ENCODE results near the gene SLC6A18.

The SLC6A18 gene

GRCh38 chr5:1239505-1240251 lies 14.5 kb downstream of the SLC6A18 start:
- no peak for DNase-seq

GRCh38 chr5:1240496-1241260 lies 15.5 kb downstream of the SLC6A18 start:
- no peak for DNase-seq

DNA sequence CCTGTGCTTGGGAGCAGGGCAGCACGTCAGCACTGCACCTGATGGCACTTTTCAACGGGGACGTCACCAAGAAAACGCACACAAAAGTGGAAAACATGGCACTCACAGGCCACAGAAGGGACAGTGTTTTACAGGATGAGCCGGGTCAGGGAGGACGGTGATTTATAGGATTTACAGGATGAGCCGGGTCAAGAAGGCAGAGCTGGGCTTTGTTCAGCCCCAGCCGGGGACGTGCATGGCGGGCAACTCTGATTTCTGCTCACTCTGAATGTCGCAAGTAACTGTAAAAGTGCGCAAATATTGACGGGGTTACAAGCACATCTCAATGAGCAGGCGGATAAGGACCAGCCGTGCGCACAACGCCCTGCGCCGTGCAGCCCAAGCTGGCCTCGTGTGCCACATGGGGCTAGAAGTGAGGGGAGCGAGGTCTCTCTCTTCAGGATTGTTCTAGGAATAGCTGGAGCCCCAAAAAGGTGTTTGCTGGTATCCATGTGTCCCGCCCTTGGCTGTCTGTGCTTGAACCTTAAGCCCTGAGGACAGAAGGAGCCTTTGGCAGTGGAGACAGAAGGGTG lies 16.4 kb downstream of the SLC6A18 start:
- no peak for DNase-seq

DNA sequence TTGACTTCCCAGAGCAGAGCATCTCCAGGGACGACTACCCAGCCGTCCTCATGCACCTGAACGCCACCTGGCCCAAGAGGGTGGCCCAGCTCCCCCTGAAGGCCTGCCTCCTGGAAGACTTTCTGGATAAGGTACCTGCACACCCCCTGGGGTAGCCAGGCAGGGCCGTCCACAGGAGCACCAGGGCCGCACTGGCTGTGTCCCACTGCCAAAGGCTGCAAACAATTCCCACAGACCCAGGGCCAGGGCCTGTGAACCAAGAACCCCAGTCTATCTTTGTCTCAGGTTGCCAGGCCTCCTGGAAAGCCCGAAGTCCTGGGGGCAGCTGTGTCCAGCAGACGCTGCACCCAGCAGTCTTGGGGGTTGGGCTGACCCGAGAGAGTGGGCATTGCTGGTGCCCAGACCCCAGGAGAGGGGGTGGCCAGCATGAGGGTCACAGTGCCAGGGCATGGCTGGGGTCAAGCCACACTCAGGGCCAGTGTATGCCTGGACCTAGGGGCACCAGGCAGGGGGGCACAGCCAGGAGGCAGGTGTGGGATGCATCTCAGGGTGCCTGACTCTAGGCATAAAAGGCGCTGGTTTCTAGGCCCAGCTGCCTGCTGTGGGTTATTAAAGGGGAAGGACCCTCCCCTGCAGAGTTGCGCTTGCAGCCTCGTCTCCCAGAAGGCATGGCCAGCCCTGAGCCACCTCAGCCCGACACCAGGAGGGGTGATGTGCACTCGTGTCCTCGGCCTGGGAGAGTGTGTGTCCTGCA lies 17.7 kb downstream of the SLC6A18 start:
- DNase-seq, result no peak

GRCh38 chr5:1243487-1244130 lies 18.4 kb downstream of the SLC6A18 start:
- DNase-seq, result no peak

- no peak for DNase-seq
Observed at GRCh38 chr5:1244255-1244654, 19.1 kb downstream of the SLC6A18 start.

DNA sequence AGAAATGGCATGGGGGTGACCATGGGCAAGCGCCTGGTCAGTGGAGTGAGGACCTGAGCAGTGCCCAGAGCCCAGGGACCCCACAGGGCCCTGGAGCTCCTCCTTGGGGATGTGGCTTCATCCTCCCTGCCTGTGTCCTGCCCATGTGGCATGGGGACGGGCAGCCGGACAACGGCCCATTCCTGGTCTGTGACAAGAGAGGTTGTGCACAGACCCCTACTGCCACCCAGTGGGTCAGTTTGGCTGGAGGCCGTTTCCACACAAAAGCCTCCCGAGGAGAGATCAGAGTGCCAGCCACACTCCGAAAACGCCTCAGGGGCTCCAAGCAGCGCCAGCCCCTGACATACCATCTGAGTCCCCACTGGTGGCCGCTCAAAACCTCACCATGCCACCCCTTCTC lies 19.8 kb downstream of the SLC6A18 start:
- DNase-seq, result no peak

- DNase-seq, result no peak
Observed at GRCh38 chr5:1245905-1246576, 20.9 kb downstream of the SLC6A18 start.

DNA sequence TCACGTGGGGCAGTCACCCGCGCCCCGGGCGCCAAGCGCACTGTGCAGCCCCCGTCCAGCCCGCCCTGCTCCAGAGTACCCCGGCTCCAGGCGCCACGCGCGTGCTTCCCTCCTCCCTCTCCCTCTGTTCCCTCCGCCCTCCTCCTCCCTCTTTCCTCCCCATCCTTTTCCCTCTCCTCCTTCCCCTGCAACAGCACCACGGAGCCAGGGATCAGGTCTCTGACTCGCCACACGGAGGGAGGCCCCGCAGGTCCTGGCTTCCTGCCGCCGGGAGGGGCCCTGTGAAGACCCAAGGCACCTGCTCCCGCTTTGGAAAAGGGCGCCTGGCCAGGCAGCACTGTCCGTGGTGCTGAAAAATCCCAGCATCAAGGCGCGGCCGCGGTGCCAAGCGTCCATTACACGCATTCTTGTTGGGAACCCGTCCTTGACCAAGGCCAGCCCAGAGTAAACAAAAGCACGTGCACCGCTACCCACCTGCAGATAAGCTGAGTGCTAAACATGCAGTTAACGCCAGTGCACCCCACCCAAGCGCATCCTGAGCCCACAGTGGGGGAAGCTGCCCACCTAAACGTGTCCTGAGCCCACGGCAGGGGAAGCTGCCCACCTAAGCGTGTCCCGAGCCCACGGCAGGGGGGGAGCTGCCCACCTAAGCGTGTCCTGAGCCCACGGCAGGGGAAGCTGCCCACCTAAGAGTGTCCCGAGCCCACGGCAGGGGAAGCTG lies 21.7 kb downstream of the SLC6A18 start:
- no peak for DNase-seq

GRCh38 chr5:1247811-1248210 lies 22.6 kb downstream of the SLC6A18 start:
- DNase-seq, result no peak

DNA sequence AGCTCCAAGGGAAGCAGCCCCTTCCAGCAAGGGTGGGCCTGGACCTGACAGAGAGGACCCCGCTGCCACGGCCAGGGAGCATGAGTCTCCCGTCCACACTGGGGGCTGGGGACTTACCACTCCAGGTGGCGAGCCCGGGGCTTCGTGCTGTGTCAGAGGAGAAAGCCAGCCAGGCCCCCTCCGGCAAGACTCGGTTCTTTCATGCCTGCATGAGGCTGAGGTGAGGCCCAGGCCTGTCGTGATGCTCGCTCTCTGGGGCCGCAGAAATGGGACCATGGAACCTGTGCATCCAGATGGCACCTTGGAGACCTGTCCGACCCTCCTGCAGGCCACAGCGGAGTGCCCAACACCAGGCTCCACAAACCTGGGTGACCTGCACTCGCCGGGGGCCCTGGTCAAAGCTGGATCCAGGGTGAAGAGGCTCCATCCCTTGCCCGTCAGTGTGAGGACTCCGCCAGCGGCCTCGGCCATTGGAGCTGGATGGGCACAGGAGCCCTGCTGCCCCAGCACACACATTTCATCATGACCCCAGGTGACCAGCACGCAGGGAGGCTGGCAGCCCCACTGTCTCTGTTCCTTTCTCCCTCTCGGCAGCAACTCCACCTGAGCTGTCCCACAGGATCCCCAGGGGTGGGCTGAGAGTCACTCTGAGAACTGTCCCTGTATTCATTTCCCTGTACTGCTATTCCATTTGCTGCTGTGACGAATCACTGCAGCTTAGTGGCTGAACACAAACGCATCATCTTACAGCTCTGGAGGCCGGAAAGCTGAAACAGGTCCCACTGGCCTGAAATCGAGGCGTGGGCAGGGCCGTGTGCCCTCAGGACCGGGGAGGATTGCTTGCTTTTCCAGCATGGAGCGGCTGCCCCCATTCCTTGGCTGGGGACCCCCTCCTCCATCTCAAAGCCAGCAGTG lies 24.4 kb downstream of the SLC6A18 start:
- no peak for DNase-seq

DNA sequence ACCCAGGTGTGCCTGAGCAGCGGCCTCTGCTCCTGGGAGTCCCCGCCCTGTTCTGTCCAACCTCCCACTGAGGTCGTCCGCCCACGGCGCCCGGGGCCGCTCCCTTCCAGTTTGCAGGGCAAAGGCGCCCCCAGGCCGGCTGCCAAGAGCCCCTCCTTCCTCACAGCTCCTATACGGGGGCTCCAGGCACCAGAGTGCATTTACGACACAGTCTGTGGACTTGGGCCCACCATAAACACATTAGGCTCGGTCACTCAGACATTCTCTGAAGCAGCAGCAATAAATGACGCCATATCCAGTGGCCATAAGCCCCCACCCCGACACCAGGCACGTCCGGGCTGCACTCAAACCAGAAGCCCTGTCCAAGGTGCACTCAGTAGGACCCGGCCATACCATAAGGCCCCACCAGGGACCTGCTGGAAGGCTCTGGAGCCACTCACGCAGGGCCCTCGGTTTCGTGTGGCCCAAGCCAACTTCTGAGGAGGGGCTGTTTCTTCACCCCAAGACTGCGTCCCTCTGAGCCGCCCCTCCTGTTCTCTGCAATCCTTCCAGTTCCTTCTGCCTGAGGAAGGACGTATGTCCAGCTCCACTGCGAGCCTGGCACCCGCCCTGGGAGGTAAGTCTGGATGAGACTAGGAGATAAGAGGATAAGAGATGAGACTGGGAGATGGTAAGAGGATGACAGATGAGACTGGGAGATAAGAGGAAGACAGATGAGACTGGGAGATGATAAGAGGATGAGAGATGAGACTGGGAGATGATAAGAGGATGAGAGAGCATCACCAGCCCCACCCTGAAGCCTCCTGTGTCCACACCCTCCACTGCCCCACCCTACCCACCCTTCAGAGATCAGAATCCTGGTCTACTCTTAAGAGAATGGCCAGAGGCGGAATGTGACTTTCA lies 26.7 kb downstream of the SLC6A18 start:
- no peak for DNase-seq

DNA sequence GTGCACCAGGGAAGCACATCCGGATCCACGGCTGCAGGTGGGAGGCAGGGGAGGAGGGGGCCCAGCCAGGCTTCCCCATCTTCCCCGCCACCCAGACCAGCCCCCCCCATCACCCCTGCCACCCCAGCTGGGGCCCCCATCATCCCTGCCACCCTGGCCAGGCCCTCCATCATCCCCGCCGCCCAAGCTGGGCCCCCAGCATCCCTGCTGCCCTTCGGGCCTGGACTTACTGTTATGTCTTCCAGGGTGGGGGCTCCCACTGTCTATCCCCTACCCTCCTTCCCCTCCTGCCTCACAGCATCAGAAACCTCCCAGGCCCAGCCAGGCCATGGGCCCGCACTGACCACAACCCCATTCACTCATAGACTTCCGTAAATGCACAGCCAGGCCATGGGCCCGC lies 27.5 kb downstream of the SLC6A18 start:
- no peak for DNase-seq

- no peak for DNase-seq
Observed at GRCh38 chr5:1253456-1254105, 28.4 kb downstream of the SLC6A18 start.

DNA sequence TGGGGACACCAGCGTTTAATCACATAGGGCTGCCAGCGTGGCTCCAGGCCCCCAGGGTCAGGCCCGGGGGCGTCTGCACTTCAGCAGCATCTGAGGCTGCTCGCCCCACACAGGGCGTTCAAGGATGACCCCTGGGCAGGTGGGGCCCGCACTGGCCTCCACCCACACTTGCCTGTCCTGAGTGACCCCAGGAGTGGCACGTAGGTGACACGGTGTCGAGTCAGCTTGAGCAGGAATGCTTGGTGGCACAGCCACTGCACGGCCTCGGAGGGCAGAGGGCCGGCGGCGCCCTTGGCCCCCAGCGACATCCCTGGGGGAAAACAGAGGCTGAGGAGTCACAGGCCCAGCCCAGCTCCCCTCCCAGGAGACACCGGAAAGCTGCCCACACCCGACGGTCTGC lies 29.0 kb downstream of the SLC6A18 start:
- no peak for DNase-seq

GRCh38 chr5:1255081-1255561 lies 29.9 kb downstream of the SLC6A18 start:
- no peak for DNase-seq

GRCh38 chr5:1256776-1257175 lies 31.6 kb downstream of the SLC6A18 start:
- no peak for DNase-seq

DNA sequence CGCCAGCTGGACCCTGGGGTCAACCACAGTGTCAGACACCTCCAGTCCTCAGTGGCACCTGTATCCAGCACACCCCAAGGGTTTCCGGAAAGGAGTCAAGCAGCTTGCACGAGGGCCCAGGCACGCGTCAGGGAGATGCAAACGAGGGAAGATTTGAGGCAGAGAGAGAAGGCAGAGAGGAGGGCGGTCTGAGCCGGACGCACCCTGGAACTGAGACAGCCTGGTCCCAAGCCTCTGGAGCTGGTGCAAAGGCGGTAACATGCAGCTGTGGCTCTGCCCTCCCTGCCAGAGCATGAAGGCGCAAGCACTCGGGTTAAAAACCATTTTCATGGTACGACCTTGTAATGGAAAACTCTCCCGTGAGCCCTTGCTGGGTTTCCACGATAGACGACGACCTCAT lies 32.2 kb downstream of the SLC6A18 start:
- no peak for DNase-seq

DNA sequence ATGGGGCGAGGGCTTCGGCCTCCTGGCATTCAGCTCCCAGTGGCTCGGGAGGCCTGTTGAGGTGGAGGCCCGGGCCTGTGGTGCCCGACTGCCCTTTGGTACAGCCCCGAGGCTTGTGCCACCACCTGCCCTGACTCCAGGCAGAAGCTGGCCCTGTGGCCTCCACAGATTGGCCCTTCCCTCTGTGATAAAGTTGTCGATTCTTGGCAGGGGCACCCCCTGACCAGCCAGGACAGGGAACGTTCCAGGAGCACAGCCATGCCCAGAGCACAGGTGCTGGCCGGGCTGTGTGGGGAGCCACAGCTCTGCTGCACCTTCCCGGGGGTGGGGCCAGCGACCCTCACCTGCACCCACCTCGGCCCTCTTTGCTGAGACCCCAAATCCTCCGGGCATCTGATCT lies 32.7 kb downstream of the SLC6A18 start:
- DNase-seq, result no peak

Data from Kasumi-1 (cell line).